ENCODE data around the gene SEC22C.
"Not testable (repeated sequence)": the region's sequence is repeated elsewhere in the genome, so short reads cannot be mapped to it uniquely, and the experiment has no call there.

The SEC22C gene

GRCh38 chr3:42582474-42583070 lies 805 bp upstream of the SEC22C start:
- H3K4me3 ChIP-seq (ENCODE audit: low read depth, low read length), result peak overlapping the region; percentile 82
- DNase-seq (ENCODE audit: low read depth), result no peak
- TF ChIP-seq CTCF (IDR thresholded peaks at IDR 0.05; ENCODE audit: insufficient read depth, low read depth, low read length, missing control alignments), result no peak

- TF ChIP-seq CTCF (IDR thresholded peaks at IDR 0.05; ENCODE audit: insufficient read depth, low read depth, low read length, missing control alignments), result no peak
- DNase-seq (ENCODE audit: low read depth), result no peak
These were observed 413 bp downstream of the SEC22C start for GRCh38 chr3:42581400-42581708.

GRCh38 chr3:42579346-42579745 lies 2.4 kb downstream of the SEC22C start:
- not testable (repeated sequence) for DNase-seq (ENCODE audit: low read depth); H3K4me3 ChIP-seq (ENCODE audit: low read depth, low read length)

More at GRCh38 chr3:42581400-42581708, 413 bp downstream of the SEC22C start:
- H3K4me3 ChIP-seq (ENCODE audit: low read depth, low read length), result peak overlapping the region; percentile 82

GRCh38 chr3:42578054-42578453 lies 3.7 kb downstream of the SEC22C start:
- H3K4me3 ChIP-seq (ENCODE audit: low read depth, low read length), result no peak overlapping the region
- no peak for DNase-seq (ENCODE audit: low read depth)

GRCh38 chr3:42575137-42575741 lies 6.5 kb downstream of the SEC22C start:
- DNase-seq (ENCODE audit: low read depth), result no peak
- no peak for TF ChIP-seq CTCF (IDR thresholded peaks at IDR 0.05; ENCODE audit: insufficient read depth, low read depth, low read length, missing control alignments)
- no peak overlapping the region for H3K4me3 ChIP-seq (ENCODE audit: low read depth, low read length)

More at GRCh38 chr3:42578054-42578453, 3.7 kb downstream of the SEC22C start:
- no peak for TF ChIP-seq CTCF (IDR thresholded peaks at IDR 0.05; ENCODE audit: insufficient read depth, low read depth, low read length, missing control alignments)

- no peak overlapping the region for H3K4me3 ChIP-seq (ENCODE audit: low read depth, low read length)
- peak; percentile 45 for DNase-seq (ENCODE audit: low read depth)
- TF ChIP-seq CTCF (IDR thresholded peaks at IDR 0.05; ENCODE audit: insufficient read depth, low read depth, low read length, missing control alignments), result peak; percentile 55
These were observed 9.5 kb downstream of the SEC22C start for GRCh38 chr3:42572278-42572677.

GRCh38 chr3:42569593-42570142 lies 12.1 kb downstream of the SEC22C start:
- TF ChIP-seq CTCF (IDR thresholded peaks at IDR 0.05; ENCODE audit: insufficient read depth, low read depth, low read length, missing control alignments), result no peak
- H3K4me3 ChIP-seq (ENCODE audit: low read depth, low read length), result no peak overlapping the region
- DNase-seq (ENCODE audit: low read depth), result no peak
